HG03175 (cell line): ENCODE results near the gene NDUFA5.
"Not testable (repeated sequence)": the region's sequence is repeated elsewhere in the genome, so short reads cannot be mapped to it uniquely, and the experiment has no call there.

Experiments used
- ATAC-seq: cut with Tn5 transposase; IDR thresholded peaks from one replicate; pipeline ENCODE4 v1.9.1; 2021; ENCODE audit warnings: mild to moderate bottlenecking, moderate library complexity; ENCODE audit not compliant: unreplicated experiment

The NDUFA5 gene

DNA sequence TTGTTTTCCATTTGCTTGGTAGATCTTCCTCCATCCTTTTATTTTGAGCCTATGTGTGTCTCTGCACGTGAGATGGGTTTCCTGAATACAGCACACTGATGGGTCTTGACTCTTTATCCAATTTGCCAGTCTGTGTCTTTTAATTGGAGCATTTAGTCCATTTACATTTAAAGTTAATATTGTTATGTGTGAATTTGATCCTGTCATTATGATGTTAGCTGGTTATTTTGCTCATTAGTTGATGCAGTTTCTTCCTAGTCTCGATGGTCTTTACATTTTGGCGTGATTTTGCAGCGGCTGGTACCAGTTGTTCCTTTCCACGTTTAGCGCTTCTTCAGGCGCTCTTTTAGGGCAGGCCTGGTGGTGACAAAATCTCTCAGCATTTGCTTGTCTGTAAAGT lies 31.1 kb downstream of the NDUFA5 start:
- not testable (repeated sequence) for ATAC-seq

DNA sequence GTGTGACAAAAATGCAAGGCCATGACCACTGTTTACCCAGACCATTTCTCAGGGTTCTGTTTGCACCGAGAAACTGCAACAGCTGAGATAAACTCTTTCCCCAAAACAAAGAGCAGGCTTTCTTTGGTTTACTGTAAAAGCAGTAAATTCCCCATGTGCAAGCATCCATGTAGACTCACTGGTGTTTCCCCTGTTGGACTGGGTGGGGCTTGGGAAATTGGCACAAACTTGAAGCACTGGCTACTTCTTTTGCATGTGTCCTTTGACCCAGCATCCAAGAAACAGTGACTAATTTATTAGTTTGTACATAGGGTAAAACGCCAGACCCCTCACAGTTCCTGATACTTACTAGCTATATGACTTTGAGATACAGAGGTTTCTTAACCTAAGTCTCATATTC lies 35.6 kb downstream of the NDUFA5 start:
- no peak for ATAC-seq

DNA sequence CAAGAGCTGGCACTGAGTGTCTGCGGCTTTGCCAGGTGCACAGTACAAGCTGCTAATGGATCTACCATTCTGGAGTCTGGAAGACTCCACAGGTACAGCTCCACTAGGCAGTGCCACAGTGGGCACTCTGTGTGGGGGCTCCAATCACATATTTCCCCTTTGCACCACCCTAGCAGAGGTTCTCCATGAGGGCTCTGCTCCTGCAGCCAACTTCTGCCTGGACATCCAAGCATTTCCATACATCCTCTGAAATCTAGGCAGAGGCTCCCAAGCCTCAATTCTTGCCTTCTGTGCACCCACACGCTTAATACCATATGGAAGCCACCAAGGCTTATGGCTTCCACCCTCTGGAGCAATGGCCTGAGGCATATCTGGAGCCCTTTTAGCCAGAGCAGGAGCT lies 52.4 kb downstream of the NDUFA5 start:
- no peak for ATAC-seq

DNA sequence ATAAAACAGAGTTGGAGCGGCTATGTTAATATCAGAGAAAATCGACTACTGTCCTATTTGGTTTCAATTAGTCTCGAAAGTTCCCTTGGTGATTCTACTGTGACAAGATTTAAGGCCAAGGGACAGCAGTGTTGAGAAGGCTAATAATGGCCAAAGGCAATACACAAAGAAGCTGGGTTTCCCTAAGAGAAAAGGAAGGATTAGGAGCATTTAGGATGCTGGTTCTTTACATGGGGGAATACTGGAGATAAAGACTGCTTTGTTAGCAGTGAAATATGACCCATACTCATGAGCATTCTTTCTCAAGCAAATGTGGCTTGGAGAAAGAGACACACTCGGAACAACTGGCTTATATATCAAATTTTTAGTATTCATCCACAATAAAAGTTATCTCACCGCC lies 55.4 kb downstream of the NDUFA5 start:
- ATAC-seq: no peak

GRCh38 chr7:123500878-123501489 lies 56.6 kb downstream of the NDUFA5 start:
- ATAC-seq: no peak

GRCh38 chr7:123499211-123499970 lies 58.2 kb downstream of the NDUFA5 start:
- no peak for ATAC-seq

DNA sequence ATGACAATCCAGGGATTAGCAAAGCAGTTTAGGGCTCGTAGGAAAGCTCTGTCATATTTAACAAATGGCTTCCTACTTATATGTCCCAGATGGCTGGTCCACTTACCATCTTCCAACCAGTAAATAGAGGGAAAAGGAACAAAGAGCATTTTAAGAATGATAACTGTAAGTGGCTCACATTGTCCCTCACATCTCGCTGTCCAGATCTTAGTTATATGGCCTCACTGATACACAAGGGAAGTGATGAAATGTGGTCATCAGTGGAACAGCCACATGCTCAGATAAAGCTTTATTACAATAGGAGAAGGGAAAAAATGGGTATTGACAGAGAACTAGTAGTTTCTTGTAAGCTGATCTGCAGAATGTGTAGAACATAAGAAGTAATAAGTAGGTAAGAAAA lies 59.0 kb downstream of the NDUFA5 start:
- no peak for ATAC-seq

GRCh38 chr7:123498031-123498430 lies 59.6 kb downstream of the NDUFA5 start:
- no peak for ATAC-seq

DNA sequence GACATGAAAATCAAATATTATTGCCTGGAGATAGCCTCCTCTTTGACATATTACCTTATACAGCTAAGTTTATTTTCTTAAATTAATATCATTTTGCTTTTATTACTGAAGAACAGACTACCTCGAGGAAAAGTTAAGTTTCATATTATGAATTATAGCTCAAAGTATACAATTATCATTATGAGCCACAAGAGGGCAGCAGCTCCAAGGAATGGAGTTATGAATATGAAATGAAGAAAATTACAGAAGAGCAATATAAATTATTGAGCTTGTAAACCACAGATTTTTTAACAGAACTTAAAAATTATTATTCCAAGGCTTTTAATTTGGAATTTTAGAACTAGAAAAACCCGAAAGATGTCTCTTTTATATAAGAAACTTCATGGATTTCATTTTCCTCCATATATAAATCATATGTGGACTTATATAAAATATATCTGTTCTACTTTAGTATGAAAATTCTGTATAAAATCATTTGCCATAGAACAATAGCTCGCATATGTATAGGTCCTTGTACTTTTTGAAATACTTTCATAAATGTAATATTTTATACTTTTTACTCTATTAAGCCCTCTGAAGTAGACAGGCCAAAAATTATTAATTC lies 63.3 kb downstream of the NDUFA5 start:
- peak; percentile 70 for ATAC-seq

- ATAC-seq: peak; percentile 84
Measured at GRCh38 chr7:123492485-123492884, 65.1 kb downstream of the NDUFA5 start.
